Measurements from ENCODE around the gene DFFB. TPM values are rescaled to one million over a fixed set of nuclear protein-coding genes. Genes with fewer than 3 reads are reported as not detected.
"Not testable (repeated sequence)": the region's sequence is repeated elsewhere in the genome, so short reads cannot be mapped to it uniquely, and the experiment has no call there.

Gene DFFB, protein sequence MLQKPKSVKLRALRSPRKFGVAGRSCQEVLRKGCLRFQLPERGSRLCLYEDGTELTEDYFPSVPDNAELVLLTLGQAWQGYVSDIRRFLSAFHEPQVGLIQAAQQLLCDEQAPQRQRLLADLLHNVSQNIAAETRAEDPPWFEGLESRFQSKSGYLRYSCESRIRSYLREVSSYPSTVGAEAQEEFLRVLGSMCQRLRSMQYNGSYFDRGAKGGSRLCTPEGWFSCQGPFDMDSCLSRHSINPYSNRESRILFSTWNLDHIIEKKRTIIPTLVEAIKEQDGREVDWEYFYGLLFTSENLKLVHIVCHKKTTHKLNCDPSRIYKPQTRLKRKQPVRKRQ
- total RNA-seq (2014; rRNA removed; shearing (Covaris generic)) = 2.8 and 11.9 TPM in 2 replicates

DNA sequence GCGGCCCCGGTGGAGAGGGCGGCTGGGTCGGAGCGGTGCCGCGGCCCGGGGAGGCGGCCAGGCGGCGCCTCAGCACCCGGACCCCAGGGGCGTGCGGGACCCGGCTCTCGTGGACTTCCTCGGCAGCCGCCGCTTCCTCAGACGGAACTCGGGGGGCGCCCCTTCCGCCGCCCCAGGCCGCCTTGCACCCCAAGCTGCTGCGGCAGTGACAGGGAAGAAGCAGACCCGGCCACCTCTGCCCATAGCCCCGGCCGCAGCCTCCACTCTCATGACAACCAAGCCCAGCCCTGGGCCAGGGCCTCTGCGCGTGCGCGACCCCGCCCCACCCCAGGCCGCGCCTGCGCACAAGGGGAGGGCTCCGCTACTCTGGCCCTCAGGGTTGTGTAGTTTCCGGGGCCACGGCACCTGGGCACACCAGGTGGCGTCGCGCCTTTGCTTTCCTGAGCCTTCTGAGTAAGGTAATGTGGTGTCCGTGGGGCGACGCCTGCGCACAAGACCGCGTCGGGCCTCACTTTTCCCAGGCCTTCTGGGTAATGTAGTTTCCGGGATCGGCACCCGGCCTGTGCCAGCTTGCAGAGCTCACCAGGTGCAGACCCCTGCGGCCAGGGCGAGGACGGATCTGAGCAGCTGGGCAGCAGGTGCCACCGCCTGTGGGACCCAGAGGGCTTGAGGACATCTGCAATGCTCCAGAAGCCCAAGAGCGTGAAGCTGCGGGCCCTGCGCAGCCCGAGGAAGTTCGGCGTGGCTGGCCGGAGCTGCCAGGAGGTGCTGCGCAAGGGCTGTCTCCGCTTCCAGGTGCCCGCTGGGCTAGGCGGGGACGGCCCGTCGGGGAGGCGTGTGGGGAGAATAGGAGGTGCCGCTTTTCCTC lies at the start of gene DFFB, which contains the start of gene CEP104:
TSS of gene DFFB (plus strand) at position 554 of the 868 bp plus-strand sequence. CDS start at position 682, 128 bp downstream.
TSS of gene CEP104 (minus strand) at position 289 of the 868 bp plus-strand sequence. CDS start 4,804 bp downstream, outside the sequence.
- H3K4me1 ChIP-seq (replicated peaks) = peaks cover 19% of the 10 kb centered on the region
- peak; percentile 78 to 94 for DNase-seq (ENCODE audit: low read depth in 1 of 2, low spot score in 2 of 2)
- H3K27ac ChIP-seq = peak within 1 kb of the TSS; percentile 52
- H3K36me3 ChIP-seq = peaks cover 8% of the 10 kb centered on the region
- H3K4me3 ChIP-seq = peak within 1 kb of the TSS; percentile 95
- H3K27me3 ChIP-seq (replicated peaks) = no peaks in the 10 kb centered on the region
- H3K9me3 ChIP-seq (replicated peaks) = no peaks in the 10 kb centered on the region; the same call in 1 of the 2 replicates

DNA sequence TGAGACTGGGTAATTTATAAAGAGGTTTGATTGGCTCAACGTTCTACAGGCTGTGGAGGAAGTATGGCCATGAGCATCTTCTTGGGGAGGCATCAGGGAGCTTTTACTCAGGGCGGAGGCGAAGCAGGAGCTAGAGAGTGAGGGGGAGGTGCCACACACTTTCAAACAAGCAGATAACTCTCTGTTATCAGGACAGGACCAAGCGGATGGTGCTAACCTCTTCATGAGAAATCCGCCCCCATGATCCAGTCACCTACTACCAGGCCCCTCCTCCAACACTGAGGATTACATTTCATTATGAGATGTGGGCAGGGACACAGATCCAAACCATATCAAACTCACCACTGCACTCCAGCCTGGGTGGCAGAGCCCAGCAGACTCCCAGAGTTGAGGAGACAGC lies 49.5 kb upstream of the DFFB start:
- Histone ChIP-seq H3K4me1 (replicated peaks) (no peaks in the 10 kb centered on the region), H3K27ac (no peak overlapping the region), H3K27me3 (replicated peaks) (0 out of 2 replicates have a peak, but pooled peaks cover 4% of the 10 kb centered on the region), H3K4me3 (no peak overlapping the region), H3K9me3 (replicated peaks) (no peaks in the 10 kb centered on the region), H3K36me3 (no peaks in the 10 kb centered on the region)
- no peak for DNase-seq (ENCODE audit: low read depth in 1 of 2, low spot score in 2 of 2)

DNA sequence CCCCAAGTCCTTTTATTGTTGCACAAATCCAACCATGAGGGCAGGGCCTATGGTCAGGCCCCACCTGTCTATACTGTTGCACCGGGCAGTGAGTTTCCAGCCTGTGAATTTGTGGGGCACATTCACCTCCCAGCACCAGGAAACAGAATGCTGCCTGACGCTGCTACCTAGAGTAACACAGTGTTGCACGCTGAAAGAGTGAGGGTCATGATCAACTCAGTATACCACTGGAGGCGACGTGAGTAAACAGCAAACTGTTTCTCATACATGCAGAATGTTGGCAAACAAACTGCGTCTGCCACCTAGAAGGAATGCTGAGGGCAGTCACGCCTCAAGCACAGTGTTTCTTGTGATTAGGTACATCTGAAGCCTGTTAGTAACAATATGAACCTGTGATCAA lies 47.6 kb upstream of the DFFB start:
- no peak overlapping the region for H3K27ac ChIP-seq
- no peaks in the 10 kb centered on the region for H3K27me3 ChIP-seq (replicated peaks)
- H3K4me1 ChIP-seq (replicated peaks) = no peaks in the 10 kb centered on the region
- no peak for DNase-seq (ENCODE audit: low read depth in 1 of 2, low spot score in 2 of 2)
- H3K36me3 ChIP-seq = no peaks in the 10 kb centered on the region
- no peak overlapping the region for H3K4me3 ChIP-seq
- H3K9me3 ChIP-seq (replicated peaks) = no peaks in the 10 kb centered on the region

DNA sequence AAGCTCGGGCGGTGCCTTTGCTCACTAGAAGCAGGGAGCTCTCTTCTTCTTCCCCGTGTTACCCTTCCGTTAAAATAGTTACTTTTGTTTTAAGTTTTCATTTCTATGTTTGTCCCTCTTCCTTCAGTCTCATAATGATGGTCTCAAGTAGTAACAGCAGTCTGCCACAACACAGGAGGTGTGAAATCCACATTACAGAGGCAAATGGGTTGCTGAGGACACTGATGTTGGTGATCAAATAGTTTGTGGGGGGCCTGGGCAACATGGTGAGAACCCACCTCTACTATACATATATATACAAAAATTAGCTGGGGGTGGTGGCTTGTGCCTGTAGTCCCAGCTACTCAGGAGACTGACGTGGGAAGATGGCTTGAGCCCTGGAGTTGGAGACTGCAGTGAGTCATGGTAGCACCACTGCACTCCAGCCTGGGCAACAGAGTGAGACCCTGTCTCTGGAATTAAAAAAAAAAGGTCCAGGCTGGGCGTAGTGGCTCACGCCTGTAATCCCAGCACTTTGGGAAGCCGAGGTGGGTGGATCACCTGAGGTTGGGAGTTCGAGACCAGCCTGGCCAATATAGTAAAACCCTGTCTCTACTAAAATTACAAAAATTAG lies 47.0 kb upstream of the DFFB start:
- not testable (repeated sequence) for H3K9me3 ChIP-seq (replicated peaks); H3K4me1 ChIP-seq (replicated peaks); H3K27ac ChIP-seq; H3K27me3 ChIP-seq (replicated peaks); H3K36me3 ChIP-seq; DNase-seq (ENCODE audit: low read depth in 1 of 2, low spot score in 2 of 2); H3K4me3 ChIP-seq

DNA sequence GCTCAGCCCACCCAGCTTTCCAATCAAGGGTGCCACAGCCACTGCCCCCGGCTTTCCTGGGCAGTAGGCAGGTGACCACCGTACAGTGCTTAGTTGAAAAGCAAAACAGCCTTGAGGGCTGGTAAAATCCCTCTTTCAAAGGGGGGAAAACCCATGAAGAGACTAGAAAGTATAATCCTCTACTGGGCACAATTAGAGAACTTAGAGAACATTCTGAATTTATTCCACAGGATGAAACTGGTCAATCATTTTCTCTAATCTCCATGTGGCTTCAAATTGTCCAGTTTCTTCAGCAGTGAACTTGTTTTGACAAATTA lies 45.7 kb upstream of the DFFB start:
- no peaks in the 10 kb centered on the region for H3K4me1 ChIP-seq (replicated peaks)
- H3K4me3 ChIP-seq = no peak overlapping the region
- H3K27ac ChIP-seq = no peak overlapping the region
- no peaks in the 10 kb centered on the region for H3K9me3 ChIP-seq (replicated peaks)
- DNase-seq (ENCODE audit: low read depth in 1 of 2, low spot score in 2 of 2) = no peak
- no peaks in the 10 kb centered on the region for H3K36me3 ChIP-seq
- H3K27me3 ChIP-seq (replicated peaks) = no peaks in the 10 kb centered on the region

DNA sequence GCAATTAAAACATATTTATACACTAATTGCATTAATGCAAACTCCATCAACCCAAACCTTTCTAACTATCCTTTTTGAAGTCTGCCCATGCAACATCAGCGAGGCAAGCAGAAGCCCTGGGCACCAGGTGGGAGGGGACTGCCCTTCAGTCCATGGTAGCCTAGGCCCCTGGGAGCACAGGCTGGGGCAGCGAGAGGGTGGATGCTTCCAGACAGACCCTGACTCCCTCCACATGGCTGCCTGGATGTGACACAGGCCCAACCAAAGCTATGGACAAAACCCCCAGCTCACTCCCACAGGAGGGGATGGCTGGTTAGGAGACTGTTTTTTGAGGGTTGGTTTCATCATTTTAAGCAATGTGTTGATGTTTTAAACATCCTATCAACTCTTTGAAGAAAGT lies 43.2 kb upstream of the DFFB start:
- Histone ChIP-seq H3K27me3 (replicated peaks) (no peaks in the 10 kb centered on the region), H3K36me3 (no peaks in the 10 kb centered on the region), H3K27ac (no peak overlapping the region), H3K4me1 (replicated peaks) (no peaks in the 10 kb centered on the region), H3K9me3 (replicated peaks) (no peaks in the 10 kb centered on the region), H3K4me3 (no peak overlapping the region)
- DNase-seq (ENCODE audit: low read depth in 1 of 2, low spot score in 2 of 2) = no peak

DNA sequence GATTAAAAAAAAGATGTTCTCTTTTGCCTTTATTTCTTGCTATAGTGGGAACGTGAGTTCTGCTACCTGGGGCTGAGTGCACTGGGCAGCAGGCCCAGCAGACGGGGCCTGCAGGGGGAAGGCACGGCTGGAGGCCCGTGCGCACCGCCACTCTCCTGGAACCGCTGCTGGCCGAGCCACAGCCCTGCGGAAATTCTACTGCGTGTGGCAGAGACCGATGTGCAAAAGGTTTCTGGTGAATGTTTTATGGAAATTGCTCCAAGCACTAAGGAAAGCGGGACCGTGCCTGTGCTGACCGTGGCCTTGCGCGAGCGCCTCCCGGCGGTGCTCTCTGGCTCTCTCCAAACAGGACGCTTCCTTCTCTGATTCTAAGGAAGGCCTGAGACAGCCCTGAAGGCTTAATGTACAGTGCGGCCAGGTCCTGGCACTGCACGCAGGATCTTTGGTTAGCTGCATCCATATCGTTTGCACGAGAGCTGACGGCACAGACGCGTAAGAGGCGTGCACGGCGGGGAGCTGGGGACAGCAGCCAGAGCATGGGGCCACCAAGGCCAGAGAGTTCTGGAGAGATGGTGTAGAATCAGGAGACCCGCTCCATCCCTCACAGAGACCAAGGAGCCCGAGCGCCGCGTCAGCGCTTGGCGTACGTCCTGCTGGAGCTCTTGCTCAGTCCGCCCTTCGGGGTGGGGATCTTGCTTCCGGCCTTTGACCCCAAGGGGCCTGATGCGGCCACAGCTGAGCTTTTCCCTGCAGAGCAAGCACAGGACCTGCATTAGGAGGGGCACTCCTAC lies 42.3 kb upstream of the DFFB start:
- no peaks in the 10 kb centered on the region for H3K4me1 ChIP-seq (replicated peaks)
- DNase-seq (ENCODE audit: low read depth in 1 of 2, low spot score in 2 of 2) = no peak
- H3K27ac ChIP-seq = no peak overlapping the region

GRCh38 chr1:3816331-3817137 lies 40.7 kb upstream of the DFFB start:
- H3K27me3 ChIP-seq (replicated peaks) = no peaks in the 10 kb centered on the region
- no peak overlapping the region for H3K4me3 ChIP-seq
- DNase-seq (ENCODE audit: low read depth in 1 of 2, low spot score in 2 of 2) = no peak
- H3K27ac ChIP-seq = no peak overlapping the region
- no peaks in the 10 kb centered on the region for H3K4me1 ChIP-seq (replicated peaks)
- H3K9me3 ChIP-seq (replicated peaks) = no peaks in the 10 kb centered on the region
- peaks cover 7% of the 10 kb centered on the region; the same call in 1 of the 2 replicates for H3K36me3 ChIP-seq

More for the DNA sequence above, 42.3 kb upstream of the DFFB start:
- H3K4me3 ChIP-seq = no peak overlapping the region
- no peaks in the 10 kb centered on the region for H3K27me3 ChIP-seq (replicated peaks)
- H3K36me3 ChIP-seq = no peaks in the 10 kb centered on the region
- no peaks in the 10 kb centered on the region for H3K9me3 ChIP-seq (replicated peaks)

- H3K9me3 ChIP-seq (replicated peaks) = no peaks in the 10 kb centered on the region
- no peaks in the 10 kb centered on the region for H3K27me3 ChIP-seq (replicated peaks)
- peaks cover 7% of the 10 kb centered on the region; the same call in 1 of the 2 replicates for H3K36me3 ChIP-seq
- DNase-seq (ENCODE audit: low read depth in 1 of 2, low spot score in 2 of 2) = no peak
- no peak overlapping the region for H3K27ac ChIP-seq
- no peak overlapping the region for H3K4me3 ChIP-seq
- H3K4me1 ChIP-seq (replicated peaks) = no peaks in the 10 kb centered on the region
These were observed 40.0 kb upstream of the DFFB start for GRCh38 chr1:3817138-3817740.

GRCh38 chr1:3817821-3818597 lies 39.3 kb upstream of the DFFB start:
- Histone ChIP-seq H3K9me3 (replicated peaks) (no peaks in the 10 kb centered on the region), H3K4me3 (no peak overlapping the region), H3K36me3 (peaks cover 12% of the 10 kb centered on the region)

GRCh38 chr1:3819771-3820200 lies 37.5 kb upstream of the DFFB start:
- no peak for DNase-seq (ENCODE audit: low read depth in 1 of 2, low spot score in 2 of 2)
- Histone ChIP-seq H3K4me1 (replicated peaks) (no peaks in the 10 kb centered on the region), H3K36me3 (peaks cover 17% of the 10 kb centered on the region), H3K27ac (no peak overlapping the region), H3K4me3 (no peak overlapping the region), H3K9me3 (replicated peaks) (no peaks in the 10 kb centered on the region), H3K27me3 (replicated peaks) (no peaks in the 10 kb centered on the region)

More at GRCh38 chr1:3817821-3818597, 39.3 kb upstream of the DFFB start:
- Histone ChIP-seq H3K27me3 (replicated peaks) (no peaks in the 10 kb centered on the region), H3K4me1 (replicated peaks) (no peaks in the 10 kb centered on the region), H3K27ac (no peak overlapping the region)
- no peak for DNase-seq (ENCODE audit: low read depth in 1 of 2, low spot score in 2 of 2)

DNA sequence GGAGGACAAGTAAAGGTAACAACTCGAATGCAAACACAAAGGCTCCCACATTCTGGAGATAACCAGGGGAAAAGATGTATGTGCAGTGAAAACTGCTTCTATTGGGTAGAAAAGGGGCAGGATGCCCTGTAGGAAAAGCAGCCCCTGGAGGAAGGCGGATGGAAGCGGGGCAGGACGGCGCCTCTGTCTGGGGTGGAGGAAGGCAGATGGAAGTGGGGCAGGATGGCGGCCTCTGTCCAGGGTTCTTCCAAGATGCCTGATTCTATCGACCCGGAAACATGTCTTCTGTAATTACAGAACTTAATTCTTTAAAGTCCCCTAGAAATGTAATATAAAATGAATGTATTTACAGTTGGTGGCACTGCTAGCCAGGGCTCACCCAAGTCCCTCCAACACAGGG lies 37.0 kb upstream of the DFFB start:
- H3K4me3 ChIP-seq = no peak overlapping the region
- H3K9me3 ChIP-seq (replicated peaks) = no peaks in the 10 kb centered on the region
- no peak for DNase-seq (ENCODE audit: low read depth in 1 of 2, low spot score in 2 of 2)
- H3K4me1 ChIP-seq (replicated peaks) = no peaks in the 10 kb centered on the region
- H3K27ac ChIP-seq = no peak overlapping the region
- no peaks in the 10 kb centered on the region for H3K27me3 ChIP-seq (replicated peaks)
- H3K36me3 ChIP-seq = peaks cover 17% of the 10 kb centered on the region
